AG04449 (cell line): Measurements from ENCODE around the gene LLGL1.

ENCODE experiments used
- CTCF ChIA-PET: fragments of 350-600 bp; formaldehyde crosslinking; extraction: SDS; loops from one replicate; lab custom pipeline; 2021; ENCODE audit warnings: antibody characterized with exemption; lab: Yijun Ruan, JAX
- POLR2A ChIA-PET: fragments of 400-600, 350-600 bp; formaldehyde crosslinking; extraction: SDS; loops from one replicate; lab custom pipeline; 2020; ENCODE audit warnings: antibody characterized with exemption, inconsistent platforms; lab: Yijun Ruan, JAX
- DNase-seq: peaks from one replicate; pipeline ENCODE4 v3.0.0-alpha.2; 2010; ENCODE audit warnings: low read depth, low spot score
- H3K4me3 ChIP-seq: 2 replicates; pipeline ENCODE4 v1.5.1; 2011; ENCODE audit warnings: low read depth, mild to moderate bottlenecking, control low read depth, low read length
- TF ChIP-seq, protein P1 (sequence below): IDR thresholded peaks from one replicate; pipeline ENCODE4 v1.5.1; 2011; ENCODE audit warnings: mild to moderate bottlenecking, moderate library complexity, low read length, control low read depth, inconsistent platforms; ENCODE audit not compliant: insufficient read depth; ENCODE audit errors: missing control alignments

LLGL1 gene

DNA sequence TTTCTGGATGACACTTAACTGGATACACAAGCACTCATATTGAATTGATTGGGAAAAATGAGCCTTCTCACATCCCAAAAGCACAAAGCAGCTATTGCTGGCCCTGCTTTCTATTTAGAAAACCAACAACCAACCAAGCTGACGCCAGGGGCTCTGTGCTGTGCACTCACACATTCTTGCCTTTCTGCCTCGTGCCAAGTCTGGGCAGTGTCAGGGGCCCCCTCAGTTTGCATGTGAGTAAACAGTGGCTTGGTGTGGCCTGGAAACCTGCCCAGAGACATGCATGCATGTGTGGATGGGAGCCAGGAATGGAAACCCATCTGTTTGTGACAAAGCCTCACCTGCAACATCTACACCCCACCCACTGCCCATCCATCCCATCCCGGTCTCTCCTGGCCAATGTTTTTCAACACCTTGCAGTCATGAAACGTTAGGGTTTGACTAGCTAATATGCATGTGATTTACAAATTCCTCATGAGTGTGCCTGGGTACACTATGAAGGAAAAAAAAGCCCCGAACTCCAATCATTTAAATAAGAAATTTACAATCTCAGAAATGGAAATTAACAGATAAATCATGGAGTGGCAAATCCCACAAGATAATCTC is 55.4 kb downstream of the LLGL1 start:
- TF ChIP-seq, protein P1, sequence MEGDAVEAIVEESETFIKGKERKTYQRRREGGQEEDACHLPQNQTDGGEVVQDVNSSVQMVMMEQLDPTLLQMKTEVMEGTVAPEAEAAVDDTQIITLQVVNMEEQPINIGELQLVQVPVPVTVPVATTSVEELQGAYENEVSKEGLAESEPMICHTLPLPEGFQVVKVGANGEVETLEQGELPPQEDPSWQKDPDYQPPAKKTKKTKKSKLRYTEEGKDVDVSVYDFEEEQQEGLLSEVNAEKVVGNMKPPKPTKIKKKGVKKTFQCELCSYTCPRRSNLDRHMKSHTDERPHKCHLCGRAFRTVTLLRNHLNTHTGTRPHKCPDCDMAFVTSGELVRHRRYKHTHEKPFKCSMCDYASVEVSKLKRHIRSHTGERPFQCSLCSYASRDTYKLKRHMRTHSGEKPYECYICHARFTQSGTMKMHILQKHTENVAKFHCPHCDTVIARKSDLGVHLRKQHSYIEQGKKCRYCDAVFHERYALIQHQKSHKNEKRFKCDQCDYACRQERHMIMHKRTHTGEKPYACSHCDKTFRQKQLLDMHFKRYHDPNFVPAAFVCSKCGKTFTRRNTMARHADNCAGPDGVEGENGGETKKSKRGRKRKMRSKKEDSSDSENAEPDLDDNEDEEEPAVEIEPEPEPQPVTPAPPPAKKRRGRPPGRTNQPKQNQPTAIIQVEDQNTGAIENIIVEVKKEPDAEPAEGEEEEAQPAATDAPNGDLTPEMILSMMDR, result no peak
- CTCF ChIA-PET, result no interaction called here
- DNase-seq, result no peak
- POLR2A ChIA-PET, result no interaction called here
- H3K4me3 ChIP-seq, result no peak overlapping the region

DNA sequence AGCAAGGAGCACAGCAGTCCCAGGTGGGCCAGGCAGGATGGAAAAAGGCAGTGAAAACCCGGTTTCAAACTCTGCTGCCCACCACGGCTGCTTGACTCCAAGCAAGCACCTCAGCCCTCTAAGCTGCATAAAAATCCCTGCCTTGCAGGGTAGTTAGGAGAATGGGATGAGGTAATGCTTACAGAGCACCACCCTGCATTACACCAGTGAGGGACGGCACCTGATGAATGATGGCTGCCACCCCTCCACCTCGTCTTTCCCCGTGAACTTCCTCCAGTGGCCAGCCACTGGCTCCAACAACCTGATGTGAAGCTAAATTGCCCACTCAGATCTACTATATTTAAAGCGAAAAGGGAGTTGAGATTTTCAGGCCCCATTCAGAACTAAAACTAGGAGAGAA is 56.4 kb downstream of the LLGL1 start:
- DNase-seq, result no peak
- TF ChIP-seq, protein P1, result no peak
- H3K4me3 ChIP-seq, result no peak overlapping the region
- POLR2A ChIA-PET, result no interaction called here
- CTCF ChIA-PET, result no interaction called here

DNA sequence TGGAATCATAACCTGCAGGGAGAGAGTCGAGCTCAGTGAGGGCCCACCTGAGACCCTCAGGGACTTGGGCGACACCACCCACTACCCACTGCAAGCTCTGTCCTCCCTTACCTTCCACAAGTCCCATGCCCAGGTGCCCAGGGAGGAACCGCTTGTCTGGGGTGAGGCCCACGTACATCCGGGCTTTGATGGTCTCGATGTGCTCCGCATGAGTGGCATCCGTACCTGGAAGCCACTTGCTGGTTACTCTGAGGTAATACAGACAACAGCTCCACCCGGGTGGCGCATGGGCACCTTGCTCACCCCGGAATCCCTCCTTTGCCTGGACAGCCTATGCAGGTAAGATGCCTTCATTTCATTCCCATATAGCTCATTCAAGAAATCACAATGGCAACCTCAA is 59.9 kb downstream of the LLGL1 start:
- CTCF ChIA-PET, result no interaction called here
- POLR2A ChIA-PET, result no interaction called here

DNA sequence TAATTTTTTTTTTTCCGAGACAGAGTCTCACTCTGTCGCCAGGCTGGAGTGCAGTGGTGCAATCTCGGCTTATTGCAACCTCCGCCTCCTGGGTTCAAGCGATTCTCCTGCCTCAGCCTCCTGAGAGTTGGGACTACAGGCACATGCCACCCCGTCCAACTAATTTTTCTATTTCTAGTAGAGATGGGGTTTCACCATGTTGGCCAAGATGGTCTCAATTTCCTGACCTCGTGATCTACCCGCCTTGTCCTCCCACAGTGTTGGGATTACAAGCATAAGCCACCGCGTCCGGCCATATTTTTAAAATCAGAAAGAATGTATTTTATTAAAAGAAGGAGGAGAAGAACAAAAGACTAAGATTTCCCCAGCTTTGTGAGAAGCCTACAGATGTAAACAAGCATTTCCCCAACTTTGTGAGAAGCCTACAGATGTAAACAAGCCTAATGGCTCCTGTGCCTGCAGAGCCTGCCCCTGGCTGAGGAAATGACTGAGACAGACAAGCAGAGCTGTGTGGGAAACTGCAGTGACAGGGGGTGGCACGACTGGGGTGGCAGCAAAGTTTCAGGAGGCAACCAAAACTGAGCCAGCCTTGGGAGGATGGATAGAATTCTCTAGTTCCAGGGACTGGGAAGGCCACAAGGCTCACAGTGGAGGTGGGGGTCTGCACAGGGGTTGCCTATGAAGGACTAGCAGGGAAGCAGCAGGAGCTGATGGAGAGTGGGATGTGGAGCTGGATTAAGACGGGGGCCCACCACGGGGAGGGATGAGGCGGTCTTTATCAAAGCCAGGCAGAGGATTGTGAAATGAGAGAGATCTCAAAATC is 66.5 kb downstream of the LLGL1 start:
- CTCF ChIA-PET, result interaction anchor here (0.9 kb wide), 1 partner anchor 36 kb away, joined by 3 read pairs; no protein-coding TSS in a partner anchor
- POLR2A ChIA-PET, result interaction anchor here (1.0 kb wide), 1 partner anchor 9 kb away, joined by 3 read pairs; no protein-coding TSS in a partner anchor
- TF ChIP-seq, protein P1, result no peak
- no peak overlapping the region for H3K4me3 ChIP-seq
- no peak for DNase-seq

More for the DNA sequence above, 59.9 kb downstream of the LLGL1 start:
- no peak overlapping the region for H3K4me3 ChIP-seq
- TF ChIP-seq, protein P1, result no peak
- no peak for DNase-seq
